A549 (cell line): ENCODE results near the gene TPPP3. TPM values are rescaled to one million over a fixed set of nuclear protein-coding genes. Genes with fewer than 3 reads are reported as not detected.
A peak's percentile ranks its signal among the peaks of the same experiment; 100 is the strongest.

Source experiments
- ATAC-seq, 2 experiments: fragments of 200-7000 bp in 1 of 2; fragments of >200 bp in 1 of 2; cut with Nextera tagmentation in 1 of 2; cut with Tn5 transposase in 1 of 2; 3 replicates each; pipeline versions ENCODE4 v1.8.0 to v1.9.1; 2018 to 2020; ENCODE audit warnings: mild to moderate bottlenecking in 1 of 2, moderate library complexity in 1 of 2
- CTCF ChIA-PET: fragments of 300-600 bp; sonication (Branson Sonifier 250); formaldehyde crosslinking; extraction: SDS; loops from one replicate; lab custom pipeline; 2021; ENCODE audit warnings: antibody characterized with exemption, inconsistent platforms; lab: Yijun Ruan, JAX
- POLR2A ChIA-PET: fragments of 350-600 bp; formaldehyde crosslinking; extraction: SDS; loops from one replicate; lab custom pipeline; 2021; ENCODE audit warnings: antibody characterized with exemption, inconsistent platforms; lab: Yijun Ruan, JAX
- DNase-seq, 2 experiments: peaks; one replicate each; pipeline versions ENCODE4 v3.0.0 to v3.0.0-alpha.2; 2011 to 2016; ENCODE audit warnings: low read depth in 1 of 2, low spot score in 1 of 2
- FAIRE-seq: peaks from 2 replicates; lab custom pipeline; 2011; peaks lifted over from hg19 to GRCh38; lab: Jason Lieb, UNC
- H3K27ac ChIP-seq, 2 experiments: fragments of >200 bp; sonication (Bioruptor Twin); formaldehyde crosslinking; 3 replicates each; pipeline ENCODE4 v1.5.1; 2016 to 2017
- H3K4me1 ChIP-seq: fragments of >200 bp; sonication (Bioruptor Twin); formaldehyde crosslinking; 3 replicates; pipeline ENCODE4 v1.6.1; 2016
- H3K4me2 ChIP-seq: fragments of >200 bp; sonication (Bioruptor Twin); formaldehyde crosslinking; 3 replicates; pipeline ENCODE4 v1.6.1; 2016
- H3K4me3 ChIP-seq: fragments of >200 bp; sonication (Bioruptor Twin); formaldehyde crosslinking; 3 replicates; pipeline ENCODE4 v1.5.1; 2016
- H3K9me3 ChIP-seq: fragments of >200 bp; sonication (Bioruptor Twin); formaldehyde crosslinking; 3 replicates; pipeline ENCODE4 v1.6.1; 2016
- BHLHE40 ChIP-seq: IDR thresholded peaks from 2 replicates; pipeline ENCODE4 v1.6.1; 2012; ENCODE audit warnings: low read depth, low read length, inconsistent platforms
- CEBPB ChIP-seq, 2 experiments: fragments of >200 bp in 1 of 2; sonication (Bioruptor Twin) in 1 of 2; formaldehyde crosslinking in 1 of 2; IDR thresholded peaks; 2 replicates each; pipeline ENCODE4 v1.6.1; 2012 to 2016
- CHD2 ChIP-seq: fragments of 150-350 bp; IDR thresholded peaks from 2 replicates; pipeline ENCODE4 v1.6.1; 2014; ENCODE audit warnings: low read length; ENCODE audit not compliant: partially characterized antibody
- EHF ChIP-seq: fragments of 250-450 bp; sonication (Bioruptor Pico); IDR thresholded peaks from 2 replicates; pipeline ENCODE4 v1.5.0; 2020; ENCODE audit warnings: mild to moderate bottlenecking
- EHMT2 ChIP-seq: fragments of 200-600 bp; sonication (generic); IDR thresholded peaks from 2 replicates; pipeline ENCODE4 v1.6.1; 2016; ENCODE audit warnings: antibody characterized with exemption, low read depth, mild to moderate bottlenecking, moderate library complexity
- HES2 ChIP-seq: fragments of >200 bp; sonication (Bioruptor Twin); formaldehyde crosslinking; IDR thresholded peaks from 2 replicates; pipeline ENCODE4 v1.6.1; 2016
- MAX ChIP-seq: IDR thresholded peaks from 2 replicates; pipeline ENCODE4 v1.6.1; 2012
- POLR2AphosphoS2 ChIP-seq: conservative IDR thresholded peaks from 2 replicates; pipeline ENCODE4 v1.6.1; 2012; ENCODE audit warnings: low read length, improper control_type of control experiment, inconsistent platforms
- REST ChIP-seq: fragments of 200-600 bp; sonication (generic); IDR thresholded peaks from 2 replicates; pipeline ENCODE4 v1.6.1; 2016; ENCODE audit warnings: antibody characterized with exemption, mild to moderate bottlenecking, moderate library complexity
- SMC3 ChIP-seq: fragments of >200 bp; sonication (Bioruptor Twin); formaldehyde crosslinking; IDR thresholded peaks from 3 replicates; pipeline ENCODE4 v1.6.1; 2018; ENCODE audit warnings: inconsistent platforms
- SREBF2 ChIP-seq: fragments of 450-650 bp; IDR thresholded peaks from 2 replicates; pipeline ENCODE4 v1.6.1; 2014; ENCODE audit warnings: mild to moderate bottlenecking, moderate library complexity
- ZNF302 ChIP-seq: fragments of 250-450 bp; sonication (Bioruptor Pico); IDR thresholded peaks from 2 replicates; pipeline ENCODE4 v1.9.0; 2021; ENCODE audit warnings: inconsistent platforms, mild to moderate bottlenecking, moderate library complexity
- WGBS: methylation state at CpG from one replicate; pipeline ENCODE4 v1.1.6; 2017; ENCODE audit errors: missing lambda C conversion rate; 5-methylcytosine and 5-hydroxymethylcytosine counted together
- polyA plus RNA-seq, 4 experiments: library from polyadenylated mRNA; depleted of rRNA in 3 of 4; stranded (reverse); fragments of >200 nt; fragmentation: RNase III in 1 of 4; extraction: RNeasy Plus Mini Kit Qiagen cat#74134 plus additional on column Dnase treatment in 1 of 4; gene quantifications; 2 replicates in 3 of 4; 3 replicates in 1 of 4; pipeline ENCODE4 v1.2.3, GENCODE V29; 2011 to 2017

TPPP3 gene
- polyA plus RNA-seq, 2 of the 4 experiments (the other 2 are of a cell fraction), result 9.4 to 10.9 TPM

GRCh38 chr16:67395105-67395457 is 1.8 kb upstream of the TPPP3 start:
- Histone ChIP-seq H3K4me1 (peaks cover 15% of the 10 kb centered on the region), H3K4me2 (no peak overlapping the region), H3K9me3 (no peaks in the 10 kb centered on the region), H3K27ac (peak overlapping the region in 1 of 2 experiments; percentile 68; a peak in 2 of 6 replicates), H3K4me3 (no peak overlapping the region)
- DNase-seq (no peak), ATAC-seq (no peak), FAIRE-seq (no peak)
- WGBS, result 81% methylated on average over 10 of the region's 10 CpGs
- ChIA-PET CTCF (interaction anchor here (1.3 to 2.6 kb wide), 4 partner anchors 21 to 135 kb away, joined by 3 to 10 read pairs (median 6); partner anchors contain the start of genes KCTD19 and LRRC36), POLR2A (interaction anchor here (0.8 kb wide), 1 partner anchor 68 kb away, joined by 3 read pairs; the partner anchor contains the start of genes KCTD19 and LRRC36)
- TF ChIP-seq ZNF302 (CRISPR knock-in tag) (no peak), MAX (no peak), SMC3 (no peak), REST (no peak)

- peak overlapping the region in 1 of 2 experiments; percentile 75; a peak in 3 of 6 replicates for H3K27ac ChIP-seq
- 93% methylated on average over 68 of the region's 88 CpGs for WGBS
- FAIRE-seq (no peak), ATAC-seq (no peak), DNase-seq (no peak)
- peaks cover 15% of the 10 kb centered on the region for H3K4me1 ChIP-seq
- H3K9me3 ChIP-seq, result no peaks in the 10 kb centered on the region
- H3K4me3 ChIP-seq, result no peak overlapping the region
- POLR2A ChIA-PET, result no interaction called here
- CTCF ChIA-PET, result interaction anchor here (0.8 to 3.1 kb wide), 11 partner anchors 11 to 134 kb away, joined by 3 to 20 read pairs (median 4); partner anchors contain the start of genes KCTD19 and LRRC36
- H3K4me2 ChIP-seq, result peak overlapping the region; percentile 92; the same call in 2 of the 3 replicates
- TF ChIP-seq BHLHE40 (no peak), EHF (CRISPR knock-in tag) (no peak), EHMT2 (no peak), HES2 (no peak), MAX (no peak), CHD2 (no peak)
- TF ChIP-seq, all 56 proteins: peak for 0
These were observed 1.1 kb upstream of the TPPP3 start for GRCh38 chr16:67394155-67395104.

- no peaks in the 10 kb centered on the region for H3K9me3 ChIP-seq
- ATAC-seq, result 0 out of 6 replicates have a peak, but pooled peaks of 1 of the 2 experiments have one; percentile 1
- POLR2A ChIA-PET, result no interaction called here
- 83% methylated on average over 16 of the region's 20 CpGs for WGBS
- H3K4me3 ChIP-seq, result peak overlapping the region; percentile 41
- no peak for TF ChIP-seq POLR2AphosphoS2
- TF ChIP-seq MAX, result no peak
- no peak for TF ChIP-seq CEBPB (IDR thresholded peaks at IDR 0.05)
- no peak for TF ChIP-seq SREBF2
- peaks cover 15% of the 10 kb centered on the region for H3K4me1 ChIP-seq
- peak overlapping the region; percentile 92 for H3K4me2 ChIP-seq
- DNase-seq, result no peak
- CTCF ChIA-PET, result interaction anchor here (0.8 to 3.1 kb wide), 14 partner anchors 10 to 148 kb away, joined by 3 to 20 read pairs (median 4); partner anchors contain the start of genes KCTD19 and LRRC36
- FAIRE-seq, result no peak
- H3K27ac ChIP-seq, result peak overlapping the region; percentile 46 to 75; a peak in 5 of 6 replicates
These were observed 473 bp upstream of the TPPP3 start for GRCh38 chr16:67393788-67394154.
